GM21723 (cell line): ENCODE results near the gene ICAM4.
"Not testable (repeated sequence)": the region's sequence is repeated elsewhere in the genome, so short reads cannot be mapped to it uniquely, and the experiment has no call there.

Experiments
- ATAC-seq: cut with Tn5 transposase; IDR thresholded peaks from one replicate; pipeline ENCODE4 v1.9.1; 2021; ENCODE audit warnings: mild to moderate bottlenecking, moderate library complexity; ENCODE audit not compliant: unreplicated experiment

The ICAM4 gene

GRCh38 chr19:10336725-10337124 is 50.0 kb downstream of the ICAM4 start:
- not testable (repeated sequence) for ATAC-seq
